ENCODE results near the gene ZPR1.
"Not testable (repeated sequence)": the region's sequence is repeated elsewhere in the genome, so short reads cannot be mapped to it uniquely, and the experiment has no call there.

ZPR1 gene

DNA sequence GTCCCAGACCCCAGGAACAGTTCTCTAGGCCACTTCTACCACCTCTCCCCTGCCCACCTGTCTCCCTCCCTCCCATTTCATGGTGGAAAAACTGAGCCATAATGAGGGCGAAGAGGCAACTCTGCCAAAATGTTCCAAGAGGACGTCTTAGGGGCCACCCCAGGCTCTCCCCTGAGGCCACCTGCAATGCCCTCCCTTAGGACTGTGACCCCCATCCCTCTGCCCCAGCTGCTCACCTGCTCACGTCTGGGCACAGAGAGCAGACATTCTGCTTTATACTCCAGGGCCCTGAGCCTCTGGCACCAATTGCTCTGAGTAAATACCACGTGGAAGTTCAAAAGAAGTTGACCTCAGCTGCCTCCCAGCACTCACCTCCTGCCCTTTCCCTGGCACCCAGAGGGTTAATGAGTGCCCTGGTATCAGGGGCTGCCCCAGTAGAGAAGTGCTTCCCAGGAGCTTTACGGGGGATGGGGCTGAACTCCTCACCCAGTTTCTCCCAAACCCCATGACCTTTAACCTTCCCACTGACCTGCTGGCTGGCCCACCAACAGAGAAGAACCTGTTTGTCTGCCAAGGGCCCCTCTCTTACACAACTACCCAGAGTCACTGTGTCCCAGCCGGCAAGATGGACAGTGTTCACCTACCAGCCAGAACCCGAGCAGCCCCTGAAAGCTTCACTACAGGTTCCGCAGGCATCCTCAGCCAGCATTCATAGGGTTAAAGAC lies 4.5 kb upstream of the ZPR1 start:
- DNase-seq (ENCODE audit: low spot score): no peak

GRCh38 chr11:116791813-116792143 lies 4.0 kb upstream of the ZPR1 start, which contains the start of gene APOA5:
Gene APOA5 (minus strand): TSS chr11:116791879. CDS start chr11:116791860, 19 bp downstream.
- no peak for DNase-seq (ENCODE audit: low spot score)

DNA sequence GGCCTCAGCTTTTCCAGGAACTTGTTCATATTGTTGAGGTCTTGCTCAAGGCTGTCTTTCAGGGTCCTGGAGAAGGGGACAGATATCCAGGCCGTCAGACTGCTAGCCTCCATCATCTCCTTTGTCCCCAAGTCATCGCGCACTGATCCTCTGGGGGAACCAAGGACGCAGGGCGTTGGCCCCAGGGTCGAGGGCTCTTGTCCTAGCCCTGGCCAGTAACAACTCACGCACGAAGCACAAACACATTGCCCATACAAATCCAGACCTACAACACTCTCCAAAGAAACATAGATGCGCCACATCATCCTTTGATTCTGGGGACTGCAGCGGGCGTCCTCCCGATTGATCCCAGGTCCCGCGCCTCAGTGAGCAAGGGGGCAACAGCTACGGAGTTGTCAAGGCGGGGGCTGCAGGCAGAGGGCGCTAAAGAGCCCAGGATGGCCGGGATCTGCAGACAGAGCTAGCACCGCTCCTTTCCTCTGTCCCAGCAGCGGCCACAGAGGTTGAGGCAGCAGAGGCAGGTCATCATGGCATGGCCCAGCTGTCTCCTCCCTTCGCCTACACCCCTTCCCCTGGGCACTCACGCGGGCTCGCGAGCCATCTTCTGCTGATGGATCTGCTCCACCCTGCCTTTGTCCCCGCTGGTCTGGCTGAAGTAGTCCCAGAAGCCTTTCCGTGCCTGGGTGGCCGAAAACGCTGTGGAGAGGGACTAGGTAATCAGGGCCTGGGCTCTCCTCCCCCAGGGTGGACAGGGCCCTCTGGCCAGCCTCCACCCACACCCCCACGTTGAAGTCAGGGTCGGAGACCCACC lies 3.4 kb upstream of the ZPR1 start:
- DNase-seq (ENCODE audit: low spot score): peak; percentile 81

- DNase-seq (ENCODE audit: low spot score): no peak
Measured at GRCh38 chr11:116790167-116791001, 2.6 kb upstream of the ZPR1 start.

DNA sequence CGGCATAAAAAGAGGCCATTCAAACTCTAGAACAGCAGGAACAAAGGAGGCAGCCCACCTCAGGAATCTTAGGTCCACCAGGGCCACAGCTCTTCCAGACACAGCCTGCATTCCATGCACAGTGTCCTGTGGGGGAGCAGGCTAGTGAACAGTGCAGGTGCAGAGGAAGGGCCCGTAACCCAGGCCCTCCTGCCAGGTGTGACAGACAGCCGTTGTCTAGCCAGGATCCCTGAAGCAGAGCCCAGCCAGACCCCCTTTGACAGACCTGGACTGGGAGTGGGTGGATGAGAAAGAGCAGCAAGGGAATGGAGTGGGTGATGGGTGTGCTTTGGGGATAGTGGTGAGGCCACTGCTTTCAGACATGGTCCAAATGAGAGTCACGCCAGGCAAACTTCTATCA lies 1.2 kb upstream of the ZPR1 start:
- DNase-seq (ENCODE audit: low spot score): no peak

- no peak for DNase-seq (ENCODE audit: low spot score)
Measured at GRCh38 chr11:116788534-116788933, 711 bp upstream of the ZPR1 start.

GRCh38 chr11:116787436-116787785 lies 412 bp downstream of the ZPR1 start:
- no peak for DNase-seq (ENCODE audit: low spot score)

GRCh38 chr11:116786966-116787365 lies 857 bp downstream of the ZPR1 start:
- no peak for DNase-seq (ENCODE audit: low spot score)

GRCh38 chr11:116786326-116786725 lies 1.5 kb downstream of the ZPR1 start:
- no peak for DNase-seq (ENCODE audit: low spot score)

GRCh38 chr11:116782728-116783127 lies 5.1 kb downstream of the ZPR1 start:
- DNase-seq (ENCODE audit: low spot score): no peak

- no peak for DNase-seq (ENCODE audit: low spot score)
Measured at GRCh38 chr11:116778556-116778955, 9.3 kb downstream of the ZPR1 start.

DNA sequence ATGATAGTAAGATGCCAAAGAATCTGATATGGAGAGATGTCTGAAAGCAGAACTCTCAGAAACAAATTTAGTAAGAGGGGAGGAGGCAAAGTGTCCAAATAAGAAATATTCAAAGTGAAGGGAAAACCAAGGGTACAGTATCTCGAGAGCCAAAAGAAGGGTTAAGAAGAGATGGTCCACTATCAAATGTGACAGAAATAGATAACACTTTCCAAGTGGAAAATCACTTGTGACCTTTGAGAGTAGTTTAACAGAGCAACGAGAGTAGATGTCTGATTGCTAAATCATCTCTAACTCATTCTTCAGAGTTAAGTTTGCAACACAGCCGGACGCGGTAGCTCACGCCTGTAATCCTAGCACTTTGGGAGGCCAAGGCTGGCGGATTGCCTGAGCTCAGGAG lies 10.8 kb downstream of the ZPR1 start:
- DNase-seq (ENCODE audit: low spot score): no peak

- no peak for DNase-seq (ENCODE audit: low spot score)
Measured at GRCh38 chr11:116776522-116776984, 11.3 kb downstream of the ZPR1 start.

GRCh38 chr11:116775975-116776374 lies 11.8 kb downstream of the ZPR1 start:
- DNase-seq (ENCODE audit: low spot score): no peak

DNA sequence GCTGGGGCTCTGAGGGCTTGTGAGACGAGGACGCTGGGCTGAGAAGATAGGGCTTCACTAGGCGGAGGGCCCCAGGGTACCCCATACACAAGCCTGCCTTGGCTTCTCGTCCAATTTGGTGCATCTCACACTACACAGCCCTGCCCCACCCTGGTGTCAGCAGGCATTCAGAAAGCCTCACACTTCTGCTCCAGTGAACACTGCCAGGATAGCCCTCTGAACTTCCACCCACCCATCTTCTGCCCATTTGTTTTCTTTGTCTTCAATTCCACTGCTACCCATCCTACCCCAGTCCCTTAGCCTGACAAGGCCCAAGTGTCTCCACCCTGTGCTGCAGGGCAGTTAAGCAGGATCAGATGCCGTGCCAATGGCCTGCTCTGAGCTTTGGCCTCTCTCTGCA lies 13.2 kb downstream of the ZPR1 start:
- no peak for DNase-seq (ENCODE audit: low spot score)

- DNase-seq (ENCODE audit: low spot score): no peak
Measured at GRCh38 chr11:116773203-116774097, 14.4 kb downstream of the ZPR1 start.

DNA sequence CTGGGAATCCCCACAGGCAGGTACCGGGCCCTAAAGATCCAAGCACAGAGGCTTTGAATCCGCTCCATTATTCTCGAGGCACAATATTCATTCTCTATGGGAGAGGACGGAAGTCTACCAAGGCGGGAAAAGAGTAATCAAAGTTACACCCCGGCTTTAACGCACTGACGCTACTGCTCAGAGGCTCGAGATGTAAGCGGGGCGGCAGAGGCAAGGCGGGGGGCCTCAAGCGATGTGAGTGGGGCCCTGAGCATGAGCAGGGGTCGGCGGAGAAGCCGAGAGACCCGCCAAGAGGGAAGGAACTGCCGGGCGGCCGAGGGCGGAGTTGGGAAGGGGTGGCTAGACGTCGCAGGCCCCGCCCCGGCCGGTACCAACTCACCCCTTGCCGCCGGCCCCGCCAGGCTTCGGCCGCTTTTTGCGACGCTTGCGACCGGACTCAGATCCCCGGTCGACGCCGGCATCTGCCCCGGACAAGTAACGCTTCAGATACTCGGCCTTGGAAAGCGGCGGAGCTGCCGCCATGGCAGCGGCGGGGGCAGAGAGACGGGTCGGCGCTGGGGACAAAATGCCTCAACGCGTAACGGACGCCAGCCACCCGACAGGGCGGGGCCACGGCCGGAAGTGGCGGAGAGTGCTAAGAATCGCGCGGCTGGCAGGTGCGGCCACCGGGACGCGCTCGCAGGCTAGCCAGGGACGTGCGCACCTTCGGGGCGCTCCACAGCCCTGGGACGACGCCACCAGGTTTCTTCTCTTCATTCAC lies 15.2 kb downstream of the ZPR1 start, which contains the start of gene BUD13:
TSS of gene BUD13 (minus strand) at position 545 of the 760 bp plus-strand sequence. CDS start at position 522, 23 bp downstream.
- DNase-seq (ENCODE audit: low spot score): peak; percentile 79

DNA sequence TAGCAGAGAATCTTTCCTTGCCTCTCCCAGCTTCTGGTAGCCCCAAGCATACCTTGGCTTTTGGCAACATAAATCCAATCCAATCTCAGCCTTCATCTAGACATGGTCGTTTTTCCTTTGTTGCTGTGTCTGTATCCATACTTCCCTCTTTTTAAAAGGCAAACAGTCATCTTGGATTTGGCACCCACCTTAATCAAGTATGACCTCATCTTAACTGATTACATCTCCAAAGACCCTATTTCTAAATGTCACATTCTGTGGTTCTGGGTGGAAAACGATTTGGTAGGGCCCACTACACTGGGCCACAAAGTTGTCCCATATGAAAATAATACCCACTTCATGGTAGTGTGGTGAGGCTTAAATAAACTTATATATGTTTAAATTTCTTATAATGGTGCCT lies 15.9 kb downstream of the ZPR1 start:
- DNase-seq (ENCODE audit: low spot score): no peak

GRCh38 chr11:116762132-116762531 lies 25.7 kb downstream of the ZPR1 start:
- DNase-seq (ENCODE audit: low spot score): no peak

GRCh38 chr11:116756044-116756443 lies 31.8 kb downstream of the ZPR1 start:
- not testable (repeated sequence) for DNase-seq (ENCODE audit: low spot score)

All from COLO829 (cell line).